K562 treated with DMSO at 1 percent for 4 hours (cell line): Measurements from ENCODE around the gene SYK. TPM values are rescaled to one million over a fixed set of nuclear protein-coding genes. Genes with fewer than 3 reads are reported as not detected.

Source experiments
- total RNA-seq: library from RNA; unstranded; fragments of 300-600 nt; gene quantifications from 2 replicates; pipeline ENCODE4 v1.2.3, GENCODE V29; 2022; ENCODE audit not compliant: insufficient read depth

The SYK gene
- 17.2 and 19.2 TPM in 2 replicates for total RNA-seq

GRCh38 chr9:90801241-90801972 is at the start of gene SYK:
Gene SYK, plus strand, starts transcription at chr9:90801819. Its CDS starts 42,080 bp downstream, at chr9:90843899.

Other genes with a start within 250 kb of the SYK start
- gene DIRAS2, start 159.0 kb upstream of the SYK start, total RNA-seq: not detected in 2 replicates